ENCODE results near the gene COMMD1. TPM values are rescaled to one million over a fixed set of nuclear protein-coding genes. Genes with fewer than 3 reads are reported as not detected.

Gene COMMD1
- total and polyA plus RNA-seq, 3 experiments from 2014 or later = 36.4 to 54.6 (median 41.2) TPM

GRCh38 chr2:62163106-62163831 is 257.8 kb downstream of the COMMD1 start:
- H3K9me3 ChIP-seq (ENCODE audit: low read length) = no peaks in the 10 kb centered on the region
- H3K4me3 ChIP-seq (ENCODE audit: low read length) = no peak overlapping the region
- Mint-ChIP-seq H3K27me3 (no peaks in the 10 kb centered on the region), H3K27ac (peak overlapping the region in 1 of 8 donors; percentile 2), H3K9me3 (no peaks in the 10 kb centered on the region), H3K36me3 (no peaks in the 10 kb centered on the region), H3K4me1 (no peaks in the 10 kb centered on the region), H3K4me3 (no peak overlapping the region)
- no peaks in the 10 kb centered on the region for H3K4me1 ChIP-seq (ENCODE audit: insufficient read depth, low read length)
- no peak for DNase-seq
- no peaks in the 10 kb centered on the region for H3K27me3 ChIP-seq (ENCODE audit: insufficient read depth, low read length, poor library complexity, severe bottlenecking)
- H3K36me3 ChIP-seq (ENCODE audit: insufficient read depth, low read length) = no peaks in the 10 kb centered on the region
- ChIA-PET POLR2A (no interaction called here), CTCF (no interaction called here)
- no peak overlapping the region for H3K27ac ChIP-seq (ENCODE audit: low read depth, low read length)

GRCh38 chr2:62163834-62164233 is 258.4 kb downstream of the COMMD1 start:
- no peaks in the 10 kb centered on the region for H3K27me3 Mint-ChIP-seq
- H3K36me3 Mint-ChIP-seq = no peaks in the 10 kb centered on the region
- no peaks in the 10 kb centered on the region for H3K27me3 ChIP-seq (ENCODE audit: insufficient read depth, low read length, poor library complexity, severe bottlenecking)
- no peak overlapping the region for H3K27ac ChIP-seq (ENCODE audit: low read depth, low read length)
- no peaks in the 10 kb centered on the region for H3K4me1 Mint-ChIP-seq
- H3K36me3 ChIP-seq (ENCODE audit: insufficient read depth, low read length) = no peaks in the 10 kb centered on the region
- DNase-seq = no peak
- no peaks in the 10 kb centered on the region for H3K4me1 ChIP-seq (ENCODE audit: insufficient read depth, low read length)
- H3K9me3 Mint-ChIP-seq = no peaks in the 10 kb centered on the region
- no peak overlapping the region for H3K4me3 ChIP-seq (ENCODE audit: low read length)
- no peaks in the 10 kb centered on the region for H3K9me3 ChIP-seq (ENCODE audit: low read length)
- ChIA-PET CTCF (no interaction called here), POLR2A (no interaction called here)
- H3K4me3 Mint-ChIP-seq = no peak overlapping the region
- no peak overlapping the region for H3K27ac Mint-ChIP-seq

- H3K9me3 ChIP-seq (ENCODE audit: low read length) = no peaks in the 10 kb centered on the region
- no peak overlapping the region for H3K27ac Mint-ChIP-seq
- H3K27ac ChIP-seq (ENCODE audit: low read depth, low read length) = no peak overlapping the region
- no peaks in the 10 kb centered on the region for H3K9me3 Mint-ChIP-seq
- no peaks in the 10 kb centered on the region for H3K27me3 ChIP-seq (ENCODE audit: insufficient read depth, low read length, poor library complexity, severe bottlenecking)
- no peak overlapping the region for H3K4me3 ChIP-seq (ENCODE audit: low read length)
- no peaks in the 10 kb centered on the region for H3K4me1 Mint-ChIP-seq
- no peaks in the 10 kb centered on the region for H3K36me3 ChIP-seq (ENCODE audit: insufficient read depth, low read length)
- no peaks in the 10 kb centered on the region for H3K4me1 ChIP-seq (ENCODE audit: insufficient read depth, low read length)
- POLR2A ChIA-PET = no interaction called here
- CTCF ChIA-PET = no interaction called here
- H3K27me3 Mint-ChIP-seq = peaks cover 0 to 2% of the 10 kb centered on the region in 2 donors
- H3K36me3 Mint-ChIP-seq = no peaks in the 10 kb centered on the region
- no peak for DNase-seq
- no peak overlapping the region for H3K4me3 Mint-ChIP-seq
Observed at GRCh38 chr2:62175728-62176127, 270.3 kb downstream of the COMMD1 start.

GRCh38 chr2:62176801-62177200 is 271.3 kb downstream of the COMMD1 start:
- POLR2A ChIA-PET = no interaction called here
- CTCF ChIA-PET = no interaction called here
- H3K9me3 ChIP-seq (ENCODE audit: low read length) = no peaks in the 10 kb centered on the region

GRCh38 chr2:62177392-62178049 is 272.0 kb downstream of the COMMD1 start:
- Histone ChIP-seq H3K27ac (ENCODE audit: low read depth, low read length) (no peak overlapping the region), H3K27me3 (ENCODE audit: insufficient read depth, low read length, poor library complexity, severe bottlenecking) (no peaks in the 10 kb centered on the region), H3K4me1 (ENCODE audit: insufficient read depth, low read length) (no peaks in the 10 kb centered on the region), H3K4me3 (ENCODE audit: low read length) (no peak overlapping the region), H3K9me3 (ENCODE audit: low read length) (no peaks in the 10 kb centered on the region), H3K36me3 (ENCODE audit: insufficient read depth, low read length) (no peaks in the 10 kb centered on the region)
- CTCF ChIA-PET = no interaction called here
- Mint-ChIP-seq H3K4me3 (no peak overlapping the region), H3K4me1 (no peaks in the 10 kb centered on the region), H3K27me3 (peaks cover 0 to 2% of the 10 kb centered on the region in 2 donors), H3K9me3 (no peaks in the 10 kb centered on the region), H3K36me3 (no peaks in the 10 kb centered on the region), H3K27ac (no peak overlapping the region)
- POLR2A ChIA-PET = no interaction called here
- DNase-seq = no peak

More at GRCh38 chr2:62176801-62177200, 271.3 kb downstream of the COMMD1 start:
- Mint-ChIP-seq H3K4me1 (no peaks in the 10 kb centered on the region), H3K9me3 (no peaks in the 10 kb centered on the region), H3K4me3 (no peak overlapping the region), H3K27ac (peak overlapping the region in 1 of 8 donors; percentile 1), H3K36me3 (no peaks in the 10 kb centered on the region), H3K27me3 (peaks cover 0 to 2% of the 10 kb centered on the region in 2 donors)
- Histone ChIP-seq H3K4me3 (ENCODE audit: low read length) (no peak overlapping the region), H3K27ac (ENCODE audit: low read depth, low read length) (no peak overlapping the region), H3K36me3 (ENCODE audit: insufficient read depth, low read length) (no peaks in the 10 kb centered on the region), H3K27me3 (ENCODE audit: insufficient read depth, low read length, poor library complexity, severe bottlenecking) (no peaks in the 10 kb centered on the region), H3K4me1 (ENCODE audit: insufficient read depth, low read length) (no peaks in the 10 kb centered on the region)
- DNase-seq = no peak

GRCh38 chr2:62178741-62179271 is 273.3 kb downstream of the COMMD1 start:
- Mint-ChIP-seq H3K27me3 (peaks cover 0 to 2% of the 10 kb centered on the region in 2 donors), H3K36me3 (no peaks in the 10 kb centered on the region), H3K4me1 (no peaks in the 10 kb centered on the region), H3K9me3 (no peaks in the 10 kb centered on the region), H3K4me3 (no peak overlapping the region), H3K27ac (no peak overlapping the region)
- H3K4me1 ChIP-seq (ENCODE audit: insufficient read depth, low read length) = no peaks in the 10 kb centered on the region
- DNase-seq = no peak
- H3K36me3 ChIP-seq (ENCODE audit: insufficient read depth, low read length) = no peaks in the 10 kb centered on the region
- H3K27ac ChIP-seq (ENCODE audit: low read depth, low read length) = no peak overlapping the region
- H3K4me3 ChIP-seq (ENCODE audit: low read length) = no peak overlapping the region
- no peaks in the 10 kb centered on the region for H3K9me3 ChIP-seq (ENCODE audit: low read length)
- ChIA-PET CTCF (no interaction called here), POLR2A (no interaction called here)
- no peaks in the 10 kb centered on the region for H3K27me3 ChIP-seq (ENCODE audit: insufficient read depth, low read length, poor library complexity, severe bottlenecking)

GRCh38 chr2:62180975-62181374 is 275.5 kb downstream of the COMMD1 start:
- CTCF ChIA-PET = interaction anchor here (1.0 kb wide), 1 partner anchor 156 kb away, joined by 3 read pairs; no protein-coding TSS in a partner anchor
- H3K4me3 ChIP-seq (ENCODE audit: low read length) = no peak overlapping the region

GRCh38 chr2:62181843-62182242 is 276.4 kb downstream of the COMMD1 start:
- POLR2A ChIA-PET = no interaction called here
- no peak overlapping the region for H3K27ac ChIP-seq (ENCODE audit: low read depth, low read length)
- Mint-ChIP-seq H3K4me1 (no peaks in the 10 kb centered on the region), H3K9me3 (no peaks in the 10 kb centered on the region), H3K27ac (no peak overlapping the region), H3K36me3 (no peaks in the 10 kb centered on the region), H3K27me3 (peaks cover 0 to 2% of the 10 kb centered on the region in 2 donors), H3K4me3 (no peak overlapping the region)
- H3K4me1 ChIP-seq (ENCODE audit: insufficient read depth, low read length) = no peaks in the 10 kb centered on the region
- H3K36me3 ChIP-seq (ENCODE audit: insufficient read depth, low read length) = no peaks in the 10 kb centered on the region
- CTCF ChIA-PET = interaction anchor here (1.0 kb wide), 1 partner anchor 155 kb away, joined by 3 read pairs; no protein-coding TSS in a partner anchor
- H3K9me3 ChIP-seq (ENCODE audit: low read length) = no peaks in the 10 kb centered on the region
- H3K27me3 ChIP-seq (ENCODE audit: insufficient read depth, low read length, poor library complexity, severe bottlenecking) = no peaks in the 10 kb centered on the region
- no peak for DNase-seq
- H3K4me3 ChIP-seq (ENCODE audit: low read length) = no peak overlapping the region

More at GRCh38 chr2:62180975-62181374, 275.5 kb downstream of the COMMD1 start:
- H3K4me3 Mint-ChIP-seq = no peak overlapping the region
- H3K4me1 Mint-ChIP-seq = no peaks in the 10 kb centered on the region
- no peaks in the 10 kb centered on the region for H3K36me3 Mint-ChIP-seq
- no peaks in the 10 kb centered on the region for H3K4me1 ChIP-seq (ENCODE audit: insufficient read depth, low read length)
- no peaks in the 10 kb centered on the region for H3K9me3 ChIP-seq (ENCODE audit: low read length)
- H3K36me3 ChIP-seq (ENCODE audit: insufficient read depth, low read length) = no peaks in the 10 kb centered on the region
- POLR2A ChIA-PET = no interaction called here
- H3K27me3 Mint-ChIP-seq = peaks cover 0 to 2% of the 10 kb centered on the region in 2 donors
- H3K9me3 Mint-ChIP-seq = no peaks in the 10 kb centered on the region
- no peak overlapping the region for H3K27ac ChIP-seq (ENCODE audit: low read depth, low read length)
- no peak overlapping the region for H3K27ac Mint-ChIP-seq
- DNase-seq = no peak
- no peaks in the 10 kb centered on the region for H3K27me3 ChIP-seq (ENCODE audit: insufficient read depth, low read length, poor library complexity, severe bottlenecking)
